ENCODE data around the gene CDK19. TPM values are rescaled to one million over a fixed set of nuclear protein-coding genes. Genes with fewer than 3 reads are reported as not detected.

The CDK19 gene
- total and polyA plus RNA-seq, 2 of the 4 experiments (the other 2 are of a cell fraction): 6.0 to 6.8 TPM

DNA sequence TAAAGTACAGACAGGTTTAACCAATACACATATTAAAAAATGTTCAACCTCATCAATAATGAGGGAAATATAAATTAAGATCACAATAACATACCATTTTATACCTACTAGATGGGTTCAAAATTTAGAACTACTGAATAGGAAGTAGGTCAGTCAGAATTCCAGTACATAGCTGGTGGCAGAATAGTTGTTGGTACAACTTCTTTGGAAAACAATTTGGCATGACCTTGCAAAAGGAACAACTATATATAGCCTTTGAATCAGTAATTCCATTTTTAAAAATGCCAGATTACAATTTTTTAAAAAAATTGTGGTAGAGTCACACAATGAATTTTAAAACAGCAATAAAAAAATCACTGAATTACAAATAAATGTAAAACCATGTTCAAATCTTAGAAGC is 165.6 kb downstream of the CDK19 start:
- Histone ChIP-seq H3K36me3 (ENCODE audit: control insufficient read depth, insufficient read depth, low read length) (peaks cover 9% of the 10 kb centered on the region; the same call in 1 of the 2 replicates), H3K27ac (ENCODE audit: insufficient read depth, low read length) (no peak overlapping the region), H2BK120ac (ENCODE audit: low read depth, low read length) (no peak overlapping the region), H3K9ac (ENCODE audit: low read depth, low read length) (no peak overlapping the region), H3K9me3 (ENCODE audit: control insufficient read depth, insufficient read depth, low read length) (peaks cover 2% of the 10 kb centered on the region; the same call in 1 of the 2 replicates), H3K23ac (ENCODE audit: low read depth, low read length) (no peak overlapping the region), H2BK20ac (ENCODE audit: low read depth, low read length) (no peak overlapping the region), H2BK15ac (ENCODE audit: low read depth, low read length) (no peak overlapping the region), H2AK9ac (replicated peaks; ENCODE audit: low read depth, low read length, poor library complexity) (no peak overlapping the region), H2AK5ac (ENCODE audit: low read depth, low read length) (no peak overlapping the region), H3K14ac (replicated peaks; ENCODE audit: low read depth, low read length) (no peak overlapping the region), H2AFZ (replicated peaks; ENCODE audit: low read length, poor library complexity) (no peak overlapping the region), H3K27me3 (ENCODE audit: control insufficient read depth, insufficient read depth, low read length) (no peaks in the 10 kb centered on the region), H3K4me3 (ENCODE audit: insufficient read depth, low read depth, low read length) (no peak overlapping the region), H3K4ac (ENCODE audit: low read depth, low read length) (no peak overlapping the region), H4K20me1 (ENCODE audit: insufficient read depth, low read length) (no peaks in the 10 kb centered on the region), H2BK5ac (ENCODE audit: low read depth, low read length, poor library complexity, severe bottlenecking) (no peak overlapping the region), H4K8ac (ENCODE audit: low read depth in 2 of 2, low read length in 2 of 2) (no peak overlapping the region), H3K4me1 (ENCODE audit: control insufficient read depth, insufficient read depth, low read length) (no peaks in the 10 kb centered on the region; the same call in 1 of the 2 replicates), H4K5ac (ENCODE audit: low read depth, low read length) (no peak overlapping the region), H4K91ac (ENCODE audit: insufficient read depth, low read depth, low read length) (no peak overlapping the region), H3K79me1 (ENCODE audit: low read depth in 1 of 2, low read length in 2 of 2) (no peaks in the 10 kb centered on the region), H3K18ac (ENCODE audit: low read depth, low read length) (no peak overlapping the region), H3K56ac (ENCODE audit: extremely low read depth, insufficient read depth, low read length) (no peak overlapping the region), H3K9me1 (ENCODE audit: insufficient read depth, low read length) (no peaks in the 10 kb centered on the region), H3K4me2 (ENCODE audit: low read depth, low read length) (no peak overlapping the region)
- TF ChIP-seq RAD21 (IDR thresholded peaks at IDR 0.05; ENCODE audit: low read length) (no peak), CEBPB (IDR thresholded peaks at IDR 0.05; ENCODE audit: low read depth, low read length) (no peak), BHLHE40 (IDR thresholded peaks at IDR 0.05; ENCODE audit: low read depth, low read length) (no peak), CHD1 (IDR thresholded peaks at IDR 0.05; ENCODE audit: low read depth, low read length) (no peak), RFX5 (IDR thresholded peaks at IDR 0.05; ENCODE audit: low read depth, low read length) (no peak), MAZ (IDR thresholded peaks at IDR 0.05; ENCODE audit: borderline replicate concordance, low read depth, low read length) (no peak), POLR2A (IDR thresholded peaks at IDR 0.05; ENCODE audit: low read depth, low read length) (no peak), MXI1 (IDR thresholded peaks at IDR 0.05; ENCODE audit: borderline replicate concordance, low read depth, low read length) (no peak), CTCF (conservative IDR thresholded peaks at IDR 0.05; ENCODE audit: low read depth, low read length) (no peak), SMC3 (IDR thresholded peaks at IDR 0.05; ENCODE audit: low read depth, low read length) (no peak)
- TF ChIP-seq, protein P1, sequence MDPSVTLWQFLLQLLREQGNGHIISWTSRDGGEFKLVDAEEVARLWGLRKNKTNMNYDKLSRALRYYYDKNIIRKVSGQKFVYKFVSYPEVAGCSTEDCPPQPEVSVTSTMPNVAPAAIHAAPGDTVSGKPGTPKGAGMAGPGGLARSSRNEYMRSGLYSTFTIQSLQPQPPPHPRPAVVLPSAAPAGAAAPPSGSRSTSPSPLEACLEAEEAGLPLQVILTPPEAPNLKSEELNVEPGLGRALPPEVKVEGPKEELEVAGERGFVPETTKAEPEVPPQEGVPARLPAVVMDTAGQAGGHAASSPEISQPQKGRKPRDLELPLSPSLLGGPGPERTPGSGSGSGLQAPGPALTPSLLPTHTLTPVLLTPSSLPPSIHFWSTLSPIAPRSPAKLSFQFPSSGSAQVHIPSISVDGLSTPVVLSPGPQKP (IDR thresholded peaks at IDR 0.05; ENCODE audit: borderline replicate concordance, low read depth, low read length): no peak
- TF ChIP-seq, protein P2, sequence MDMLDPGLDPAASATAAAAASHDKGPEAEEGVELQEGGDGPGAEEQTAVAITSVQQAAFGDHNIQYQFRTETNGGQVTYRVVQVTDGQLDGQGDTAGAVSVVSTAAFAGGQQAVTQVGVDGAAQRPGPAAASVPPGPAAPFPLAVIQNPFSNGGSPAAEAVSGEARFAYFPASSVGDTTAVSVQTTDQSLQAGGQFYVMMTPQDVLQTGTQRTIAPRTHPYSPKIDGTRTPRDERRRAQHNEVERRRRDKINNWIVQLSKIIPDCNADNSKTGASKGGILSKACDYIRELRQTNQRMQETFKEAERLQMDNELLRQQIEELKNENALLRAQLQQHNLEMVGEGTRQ (IDR thresholded peaks at IDR 0.05; ENCODE audit: low read depth, low read length): no peak
- ChIA-PET POLR2A (ENCODE audit: unreplicated experiment) (no interaction called here), CTCF (no interaction called here)
- in situ Hi-C loops (cut with MboI; ENCODE audit: low sequenced_read_pairs) (no loop called here), dilution Hi-C loops (cut with HindIII; ENCODE audit: low sequenced_read_pairs, unreplicated experiment) (no loop called here), intact Hi-C loops (cut with micrococcal nuclease) (no loop called here)
- no TSS peak for BruUV-seq (replicated peaks)
- ATAC-seq (ENCODE audit: low read depth) (no peak), DNase-seq (no peak)

Measured in IMR-90 (cell line).